Measurements from ENCODE around the gene WNT3. TPM values are rescaled to one million over a fixed set of nuclear protein-coding genes. Genes with fewer than 3 reads are reported as not detected.

WNT3 gene
- polyA plus RNA-seq, 3 donors: 1.8 to 2.3 (median 2.0) TPM

DNA sequence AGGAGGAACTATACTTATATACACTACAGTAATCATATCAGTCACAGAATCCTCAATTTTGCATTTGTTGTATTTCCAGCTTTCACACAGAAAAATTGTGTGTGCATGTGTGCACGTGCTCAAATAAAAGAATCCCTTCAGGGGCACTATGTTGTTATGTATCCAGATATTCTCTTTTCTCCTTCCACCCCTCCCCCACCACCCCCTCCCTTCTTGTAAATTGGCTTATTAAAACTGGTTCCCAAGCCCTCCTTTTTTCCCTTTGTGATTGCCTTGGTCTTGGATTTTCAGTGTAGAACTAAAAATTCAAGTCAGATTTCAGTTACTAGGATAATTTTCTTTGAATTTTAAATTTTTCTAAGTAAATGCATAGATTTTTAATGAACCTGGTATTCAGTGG, 86.3 kb downstream of the WNT3 start:
- DNase-seq: no peak

DNA sequence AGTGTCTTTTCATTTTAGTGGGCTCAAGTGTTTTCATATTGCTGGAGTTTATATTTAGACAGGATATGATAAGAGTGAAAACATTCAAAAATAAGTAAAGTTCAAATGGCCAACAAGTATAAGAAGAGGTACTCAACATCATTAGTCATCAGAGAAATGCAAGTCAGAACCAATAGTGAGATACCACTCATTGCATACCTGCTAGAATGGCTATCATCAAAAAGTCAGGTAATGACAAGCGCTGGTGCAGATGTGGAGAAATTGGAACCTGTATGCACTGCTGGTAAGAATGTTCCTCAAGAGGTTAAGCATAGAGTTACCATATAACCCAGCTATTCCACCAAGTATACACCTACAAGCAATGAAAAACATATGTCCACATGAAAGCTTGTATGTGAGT, 87.8 kb downstream of the WNT3 start:
- no peak for DNase-seq

DNA sequence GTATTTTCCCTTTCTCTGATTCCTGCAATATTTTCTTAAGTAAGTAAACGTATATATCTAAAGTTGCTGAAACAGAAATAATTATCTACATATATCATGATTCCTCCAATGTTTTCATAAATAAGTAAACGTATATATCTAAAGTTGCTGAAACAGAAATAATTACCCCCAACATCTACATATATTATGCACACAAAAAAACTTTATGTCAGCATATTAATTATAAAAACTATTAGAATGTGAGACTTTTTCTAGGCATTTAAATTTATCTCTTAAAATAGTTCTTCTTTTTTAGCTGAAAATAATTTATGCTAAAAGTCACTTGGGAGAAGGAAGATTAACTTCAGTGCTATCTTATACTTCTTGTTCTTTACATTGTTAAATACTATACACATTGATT, 88.5 kb downstream of the WNT3 start:
- no peak for DNase-seq

DNA sequence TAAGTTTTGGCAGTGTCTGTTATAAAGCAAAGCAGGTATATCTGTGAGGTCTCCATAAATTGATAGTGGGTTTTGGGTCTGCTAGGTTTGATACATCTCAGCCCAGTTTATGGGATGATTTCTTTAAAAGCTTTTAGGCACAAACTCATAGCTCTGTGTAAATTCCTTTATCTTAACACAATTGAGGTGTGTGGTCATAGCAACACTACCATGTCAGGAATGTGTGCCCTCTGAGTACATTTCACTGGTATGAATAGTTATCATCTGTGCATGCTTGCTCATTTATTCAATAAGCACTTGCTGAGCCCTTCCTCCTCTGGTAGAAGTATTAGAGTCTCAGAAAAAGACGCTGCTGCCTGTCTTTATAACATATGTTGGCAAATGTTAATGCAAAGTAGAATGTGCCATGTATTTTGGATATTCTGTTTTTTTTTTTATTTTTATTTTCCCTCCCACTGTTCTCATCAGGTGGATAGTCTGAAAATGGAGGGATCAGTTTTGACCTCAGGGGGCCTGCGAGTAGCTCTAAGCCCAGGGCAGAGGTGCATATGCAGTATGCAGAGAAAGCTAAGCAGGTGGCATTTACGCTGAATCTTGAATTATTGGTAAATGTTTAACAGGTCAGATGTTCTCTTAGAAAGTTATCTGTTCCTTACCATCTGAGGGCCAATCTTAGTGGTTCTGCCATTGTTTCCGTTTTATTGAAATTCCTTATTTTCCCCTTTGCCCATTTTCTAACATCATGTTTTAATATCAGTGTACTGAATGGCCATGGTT, 90.7 kb downstream of the WNT3 start:
- no peak for DNase-seq

DNA sequence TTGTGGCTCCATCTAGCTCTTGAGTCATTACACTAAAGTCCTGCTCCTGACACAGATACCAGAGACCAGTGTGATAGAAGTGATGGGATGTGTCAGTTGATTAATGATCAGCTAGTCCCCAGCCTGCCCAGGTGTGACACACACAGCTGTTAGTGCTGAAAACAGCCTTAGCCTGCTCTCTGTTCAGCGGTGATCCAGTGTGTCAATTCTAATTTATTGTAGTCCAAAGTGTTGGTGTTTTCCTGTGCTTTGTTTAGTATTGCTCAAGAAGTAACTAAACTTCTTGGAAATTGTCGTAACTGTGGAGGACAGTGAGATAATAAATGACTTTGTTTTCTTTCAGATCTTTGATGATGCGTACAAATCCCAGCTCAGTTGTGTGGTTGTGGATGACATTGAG, 92.3 kb downstream of the WNT3 start:
- peak; percentile 24 for DNase-seq

DNA sequence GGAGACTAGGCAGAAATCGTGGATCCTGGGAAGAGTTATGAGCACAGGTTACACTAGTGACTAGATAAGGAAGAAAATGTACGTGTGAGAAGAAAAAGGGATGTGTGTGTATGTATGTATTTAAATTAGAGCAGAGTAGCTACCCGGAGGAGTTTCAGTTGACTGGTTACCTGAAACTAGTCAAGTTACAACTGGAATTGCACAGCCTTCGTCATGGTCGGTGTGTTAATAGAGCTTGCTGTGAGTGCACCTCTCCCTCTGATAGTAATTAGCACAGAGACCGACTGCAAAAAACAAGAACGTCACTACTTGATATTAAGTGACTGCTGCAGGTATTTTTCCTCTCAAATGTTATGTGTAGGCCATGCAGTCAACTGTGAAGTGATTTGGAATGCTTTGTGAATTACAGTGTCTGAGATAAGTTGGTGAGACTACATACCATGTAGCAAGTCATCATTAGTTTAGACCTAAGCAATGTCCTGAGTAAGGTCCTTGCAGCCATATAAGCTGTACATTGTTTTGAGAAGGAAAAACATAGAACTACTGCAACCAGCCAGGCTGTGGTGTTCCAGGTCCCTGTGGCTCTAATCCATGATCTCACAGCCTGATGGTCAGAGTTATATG, 95.7 kb downstream of the WNT3 start:
- DNase-seq: peak; percentile 28

DNA sequence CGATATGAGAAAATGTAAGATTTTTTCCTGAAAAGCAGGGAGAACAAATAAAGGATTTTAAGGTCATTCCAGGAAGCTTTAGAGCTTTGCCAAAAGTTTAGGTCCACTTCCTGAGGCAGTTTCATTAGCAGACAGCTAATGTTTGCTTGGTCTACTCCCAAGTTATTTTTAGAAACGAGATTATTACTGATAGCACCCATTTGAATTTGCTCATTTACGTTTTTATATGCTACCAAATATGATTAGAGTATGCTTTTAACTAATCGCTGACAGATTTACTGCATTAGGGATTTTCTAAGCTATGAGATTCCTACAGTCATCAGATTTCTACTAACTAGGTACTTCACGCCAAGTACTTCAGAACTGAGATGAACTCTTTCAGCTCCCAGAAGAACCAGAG, 98.1 kb downstream of the WNT3 start:
- no peak for DNase-seq

DNA sequence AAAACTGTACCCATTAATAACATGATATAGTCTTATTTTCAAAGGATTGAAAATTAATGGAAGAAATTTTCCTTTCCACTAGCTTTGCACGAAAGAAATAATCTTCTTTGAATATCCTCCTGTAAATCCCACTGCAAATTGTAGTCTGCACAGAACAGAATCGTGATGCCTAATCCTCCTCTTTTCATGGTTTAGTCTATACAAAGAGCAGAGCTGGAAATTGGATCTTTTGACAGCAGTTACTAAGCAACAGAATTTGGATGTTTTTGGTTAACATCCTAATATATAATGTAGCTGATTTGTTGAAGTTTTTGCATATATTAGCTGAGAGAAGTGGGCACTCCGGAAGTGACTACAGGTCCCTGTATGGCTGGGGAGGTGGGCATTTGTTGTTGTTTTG, 98.6 kb downstream of the WNT3 start:
- no peak for DNase-seq

DNA sequence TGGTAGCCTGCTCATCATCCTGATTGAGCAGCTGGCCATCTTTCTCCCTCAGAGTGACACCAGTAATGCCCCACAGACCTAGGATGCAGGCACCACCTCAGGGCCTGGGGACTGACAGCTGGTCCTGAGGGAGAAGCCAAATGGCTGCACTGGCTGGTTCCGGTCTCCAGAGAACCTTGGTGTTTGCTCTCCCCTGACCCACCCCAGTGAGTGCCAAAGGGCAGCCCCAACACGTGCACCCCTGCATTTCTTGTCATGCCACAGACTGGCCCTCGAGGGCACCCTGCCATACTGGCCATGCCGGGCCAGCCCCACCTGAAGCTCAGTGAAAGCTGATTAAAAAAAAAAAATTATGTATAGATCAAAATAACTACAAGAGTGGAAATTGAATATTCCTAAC, 100.5 kb downstream of the WNT3 start:
- DNase-seq: no peak

Other genes starting within 250 kb of the WNT3 start
- 10 to 100 TPM; 22.1 to 53.0 (median 46.5) TPM for gene ARL17A, start 239.0 kb downstream of the WNT3 start, polyA plus RNA-seq (ENCODE audit: insufficient read length in 3 of 3)
- 10 to 100 TPM; 30.4 to 35.9 (median 32.9) TPM for gene NSF, start 228.0 kb downstream of the WNT3 start, polyA plus RNA-seq (ENCODE audit: insufficient read length in 3 of 3)
- gene WNT9B, start 32.9 kb upstream of the WNT3 start, polyA plus RNA-seq (ENCODE audit: insufficient read length in 3 of 3): 10 to 100 TPM in 1 of 3 donors, 1 to 10 TPM in 2; 7.2 to 17.9 (median 7.8) TPM
- 10 to 100 TPM; 56.4 to 66.3 (median 56.6) TPM for gene GOSR2, start 104.5 kb upstream of the WNT3 start, polyA plus RNA-seq (ENCODE audit: insufficient read length in 3 of 3)
- gene RPRML, start 160.6 kb upstream of the WNT3 start, polyA plus RNA-seq (ENCODE audit: insufficient read length in 3 of 3): under 1 TPM in 1 of 3 donors, not detected in 2; 0.21 TPM

Data from renal pelvis (tissue), 4 donors.